ENCODE measurements around the gene ZFYVE9.
"Not testable (repeated sequence)": the region's sequence is repeated elsewhere in the genome, so short reads cannot be mapped to it uniquely, and the experiment has no call there.

Gene ZFYVE9

DNA sequence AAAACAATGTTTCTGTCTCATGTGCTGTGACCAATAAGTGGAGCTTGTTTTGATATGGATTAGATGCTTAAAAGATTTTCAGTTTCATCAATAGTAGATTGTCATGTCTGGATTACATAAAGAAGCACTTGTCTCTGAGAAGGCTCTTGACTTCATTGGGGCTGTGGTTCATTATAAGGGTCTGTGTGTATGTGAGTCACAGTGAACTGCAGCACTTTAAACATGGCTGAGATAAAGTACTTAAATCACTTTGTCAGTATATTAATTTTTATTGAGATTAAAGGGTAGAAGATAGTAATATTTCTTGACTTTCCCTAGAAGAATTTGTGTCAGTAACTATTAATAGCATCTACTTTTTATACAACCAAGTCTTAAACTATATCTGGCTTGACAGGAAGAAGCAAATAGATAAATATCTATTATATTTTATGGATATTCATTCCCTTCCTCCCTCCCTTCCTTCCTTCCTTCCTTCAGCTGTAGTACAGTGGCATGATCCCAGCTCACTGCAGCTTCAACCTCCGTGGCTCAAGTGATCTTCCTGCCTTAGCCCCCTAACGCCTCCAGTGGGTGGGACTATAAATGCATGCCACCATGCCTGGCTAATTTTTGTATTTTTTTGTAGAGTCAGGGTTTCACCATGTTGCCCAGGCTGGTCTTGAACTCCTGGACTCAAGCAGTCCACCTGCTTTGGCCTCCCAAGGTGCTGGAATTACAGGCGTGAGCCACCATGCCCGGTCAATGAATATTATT, 48.8 kb downstream of the ZFYVE9 start:
- DNase-seq (ENCODE audit: low read depth in 3 of 3), result no peak

DNA sequence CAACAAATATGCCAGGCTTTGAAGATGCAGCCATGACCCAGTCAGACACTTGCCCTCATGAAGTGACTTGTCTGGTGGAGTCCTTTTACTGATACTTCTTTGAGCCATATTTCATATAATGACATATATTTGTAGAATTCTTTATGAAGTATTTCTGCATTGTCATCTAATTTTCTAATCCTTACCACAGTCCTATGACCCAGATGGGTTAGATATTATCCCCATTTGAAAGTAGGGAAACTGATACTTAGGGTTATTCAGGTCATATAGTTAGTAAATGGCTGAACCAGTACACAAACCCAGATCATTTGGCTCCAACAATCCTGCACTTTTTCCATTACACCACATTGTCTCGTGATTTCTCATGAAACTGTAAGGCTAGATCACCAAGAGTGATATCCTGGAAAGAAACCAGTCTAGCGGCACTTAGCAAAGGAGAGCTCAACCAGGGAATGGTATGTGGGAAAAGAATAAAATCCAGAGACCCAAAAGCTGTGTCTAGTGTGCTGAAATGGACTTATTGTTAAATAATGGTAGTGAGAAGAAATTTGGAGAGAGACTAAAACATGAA, 49.6 kb downstream of the ZFYVE9 start:
- no peak for DNase-seq (ENCODE audit: low read depth in 3 of 3)

GRCh38 chr1:52192024-52192423, 50.1 kb downstream of the ZFYVE9 start:
- no peak for DNase-seq (ENCODE audit: low read depth in 3 of 3)

DNA sequence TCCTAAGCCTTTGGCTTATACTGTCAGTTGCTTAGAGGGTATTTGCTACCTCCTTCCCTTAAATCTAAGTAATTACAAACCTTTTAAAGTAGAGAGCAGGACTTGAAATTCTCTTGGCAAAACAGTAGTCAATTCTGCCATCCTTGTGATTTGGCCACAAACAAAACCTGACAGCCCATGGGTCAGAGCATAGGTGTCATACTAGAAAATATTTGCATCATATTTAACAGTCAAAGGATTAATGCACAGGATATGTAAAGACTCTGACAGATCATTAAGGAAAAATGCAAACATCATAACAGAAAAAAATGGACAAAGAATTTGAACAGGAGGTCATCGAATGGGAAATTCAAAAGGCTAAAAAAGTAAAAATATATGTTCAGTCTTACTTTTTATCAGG, 50.5 kb downstream of the ZFYVE9 start:
- DNase-seq (ENCODE audit: low read depth in 3 of 3), result no peak

DNA sequence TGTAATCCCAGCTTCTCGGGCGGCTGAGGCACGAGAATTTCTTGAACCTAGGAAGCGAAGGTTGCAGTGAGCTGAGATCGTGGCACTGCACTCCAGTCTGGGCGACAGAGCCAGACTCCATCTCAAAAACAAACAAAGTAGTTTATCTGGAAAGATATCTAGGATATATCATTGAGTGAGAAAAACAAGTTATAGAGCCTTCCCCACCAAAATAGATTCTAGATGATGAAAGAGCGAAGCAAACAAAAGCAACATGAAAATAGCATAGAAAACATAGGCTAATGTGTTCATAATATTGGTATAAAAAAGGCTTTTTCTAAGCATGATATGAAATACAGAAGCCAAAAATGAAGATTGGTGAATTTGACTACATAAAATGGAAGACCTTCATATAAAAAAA, 52.1 kb downstream of the ZFYVE9 start:
- DNase-seq (ENCODE audit: low read depth in 3 of 3), result no peak

GRCh38 chr1:52195161-52195560, 53.3 kb downstream of the ZFYVE9 start:
- no peak for DNase-seq (ENCODE audit: low read depth in 3 of 3)

DNA sequence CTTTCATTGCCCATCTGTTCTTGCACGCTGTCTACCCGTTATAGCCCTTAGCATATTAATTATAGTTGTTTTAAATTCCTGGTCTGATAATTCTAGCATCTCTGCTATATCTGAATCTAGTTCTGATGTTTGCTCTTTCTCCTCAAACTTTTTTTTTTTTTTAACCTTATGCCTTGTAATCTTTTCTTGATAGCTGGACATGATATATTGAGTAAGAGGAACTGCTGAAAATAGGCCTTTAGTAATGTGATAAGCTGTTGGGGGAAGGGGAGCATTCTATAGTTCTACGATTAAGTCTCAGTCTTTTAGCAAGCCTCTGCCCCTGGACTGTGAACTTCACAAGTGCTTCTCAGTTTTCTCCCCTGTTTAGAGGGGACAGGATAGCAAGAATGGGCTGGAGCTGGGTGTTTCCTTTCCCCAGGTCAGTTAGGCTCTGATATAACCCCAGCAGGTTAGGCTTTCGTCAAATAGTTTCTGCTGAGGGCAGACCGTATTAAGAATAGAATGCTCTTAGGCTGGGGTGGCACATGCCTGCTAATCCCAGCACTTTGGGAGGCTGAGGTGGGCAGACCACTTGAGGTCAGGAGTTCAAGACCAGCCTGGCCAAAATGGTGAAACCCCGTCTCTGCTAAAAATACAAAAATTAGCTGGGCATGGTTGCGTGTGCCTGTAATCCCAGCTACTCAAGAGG, 62.2 kb downstream of the ZFYVE9 start:
- DNase-seq (ENCODE audit: low read depth in 3 of 3), result no peak

GRCh38 chr1:52204696-52205095, 62.8 kb downstream of the ZFYVE9 start:
- no peak for DNase-seq (ENCODE audit: low read depth in 3 of 3)

DNA sequence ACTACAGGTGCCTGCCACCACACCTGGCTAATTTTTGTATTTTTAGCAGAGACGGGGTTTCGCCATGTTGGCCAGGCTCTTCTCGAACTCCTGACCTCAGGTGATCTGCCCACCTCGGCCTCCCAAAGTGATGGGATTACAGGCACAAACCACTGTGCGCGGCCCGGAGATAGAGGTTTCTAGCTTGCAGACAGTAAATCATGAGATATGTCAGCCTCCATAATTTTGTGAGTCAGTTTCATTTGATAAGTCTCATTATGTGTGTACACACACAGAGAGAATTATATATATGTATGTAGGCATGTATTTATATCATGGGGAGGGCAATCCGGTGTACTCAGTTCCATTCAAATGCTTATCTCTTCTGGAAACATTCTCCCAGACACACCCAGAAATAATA, 64.8 kb downstream of the ZFYVE9 start:
- DNase-seq (ENCODE audit: low read depth in 3 of 3), result not testable (repeated sequence)

GRCh38 chr1:52209429-52209828, 67.5 kb downstream of the ZFYVE9 start:
- no peak for DNase-seq (ENCODE audit: low read depth in 3 of 3)

- no peak for DNase-seq (ENCODE audit: low read depth in 3 of 3)
Measured at GRCh38 chr1:52210044-52210443, 68.2 kb downstream of the ZFYVE9 start.

- DNase-seq (ENCODE audit: low read depth in 3 of 3), result no peak
Measured at GRCh38 chr1:52216907-52217458, 75.1 kb downstream of the ZFYVE9 start.

DNA sequence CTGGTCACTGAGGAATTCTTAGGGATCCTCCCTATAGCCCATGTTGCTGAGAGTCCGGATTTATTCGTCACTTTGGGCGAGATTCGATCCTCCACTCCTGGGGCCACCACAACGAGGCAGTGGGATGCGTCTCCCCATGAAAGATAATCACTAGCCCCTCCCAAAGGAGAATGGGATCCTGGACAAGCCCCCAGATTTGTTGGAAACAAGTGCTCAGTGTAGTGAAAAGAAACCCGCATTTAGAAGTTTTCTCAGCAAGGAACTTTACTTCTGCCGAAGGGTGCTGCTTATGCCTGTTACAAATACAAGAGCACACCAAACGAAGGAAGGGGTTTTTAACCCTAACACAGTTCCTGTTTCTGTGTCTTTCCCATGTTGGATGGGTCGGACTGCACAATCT, 83.3 kb downstream of the ZFYVE9 start:
- DNase-seq (ENCODE audit: low read depth in 3 of 3), result no peak

DNA sequence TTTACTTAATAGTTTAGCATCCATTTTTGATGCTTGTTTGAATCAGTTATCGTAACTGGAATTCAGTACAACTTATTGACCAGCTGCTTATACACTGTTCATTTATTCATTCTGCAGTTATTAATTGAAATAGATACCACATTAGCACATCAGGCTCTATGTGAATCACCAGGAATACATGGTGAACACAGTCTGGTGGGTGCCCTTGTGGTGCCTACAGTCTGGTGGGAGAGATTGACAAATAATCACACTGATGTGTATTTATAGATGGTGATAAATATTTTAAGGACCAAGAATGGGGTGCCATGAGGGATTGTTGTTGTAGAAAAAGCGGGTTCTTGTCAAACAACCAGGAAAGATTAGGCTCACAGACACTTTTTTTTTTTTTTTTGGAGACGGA, 87.6 kb downstream of the ZFYVE9 start:
- DNase-seq (ENCODE audit: low read depth in 3 of 3), result no peak

GRCh38 chr1:52233463-52233862, 91.6 kb downstream of the ZFYVE9 start:
- no peak for DNase-seq (ENCODE audit: low read depth in 3 of 3)

- no peak for DNase-seq (ENCODE audit: low read depth in 3 of 3)
Measured at GRCh38 chr1:52234014-52234413, 92.1 kb downstream of the ZFYVE9 start.

DNA sequence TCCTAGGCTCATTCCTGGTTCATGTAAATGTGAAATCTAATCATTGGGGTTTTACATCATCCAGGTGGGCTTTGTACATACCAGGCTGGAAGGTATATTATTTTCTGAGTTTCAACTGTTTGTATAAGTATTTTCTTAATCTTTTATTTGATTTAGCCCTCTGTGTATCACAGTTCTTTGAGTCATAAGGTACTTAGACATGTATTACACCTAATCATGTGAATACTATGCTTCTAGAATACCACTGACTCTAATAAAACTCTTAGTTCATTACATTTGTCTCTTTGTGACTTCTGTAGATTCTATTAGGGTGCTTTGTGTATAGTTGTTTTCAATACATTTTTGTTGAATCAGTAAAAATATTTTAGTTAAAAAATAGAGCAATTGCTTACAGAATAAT, 92.8 kb downstream of the ZFYVE9 start:
- no peak for DNase-seq (ENCODE audit: low read depth in 3 of 3)

GRCh38 chr1:52235646-52236045, 93.8 kb downstream of the ZFYVE9 start:
- DNase-seq (ENCODE audit: low read depth in 3 of 3), result no peak

- DNase-seq (ENCODE audit: low read depth in 3 of 3), result no peak
Measured at GRCh38 chr1:52237430-52237829, 95.5 kb downstream of the ZFYVE9 start.

DNA sequence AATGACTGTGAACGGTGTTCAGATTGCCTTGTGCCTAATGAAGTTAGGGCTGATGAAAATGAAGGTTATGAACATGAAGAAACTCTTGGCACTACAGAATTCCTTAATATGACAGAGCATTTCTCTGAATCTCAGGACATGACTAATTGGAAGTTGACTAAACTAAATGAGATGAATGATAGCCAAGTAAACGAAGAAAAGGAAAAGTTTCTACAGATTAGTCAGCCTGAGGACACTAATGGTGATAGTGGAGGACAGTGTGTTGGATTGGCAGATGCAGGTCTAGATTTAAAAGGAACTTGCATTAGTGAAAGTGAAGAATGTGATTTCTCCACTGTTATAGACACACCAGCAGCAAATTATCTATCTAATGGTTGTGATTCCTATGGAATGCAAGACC, 96.6 kb downstream of the ZFYVE9 start:
- no peak for DNase-seq (ENCODE audit: low read depth in 3 of 3)

DNA sequence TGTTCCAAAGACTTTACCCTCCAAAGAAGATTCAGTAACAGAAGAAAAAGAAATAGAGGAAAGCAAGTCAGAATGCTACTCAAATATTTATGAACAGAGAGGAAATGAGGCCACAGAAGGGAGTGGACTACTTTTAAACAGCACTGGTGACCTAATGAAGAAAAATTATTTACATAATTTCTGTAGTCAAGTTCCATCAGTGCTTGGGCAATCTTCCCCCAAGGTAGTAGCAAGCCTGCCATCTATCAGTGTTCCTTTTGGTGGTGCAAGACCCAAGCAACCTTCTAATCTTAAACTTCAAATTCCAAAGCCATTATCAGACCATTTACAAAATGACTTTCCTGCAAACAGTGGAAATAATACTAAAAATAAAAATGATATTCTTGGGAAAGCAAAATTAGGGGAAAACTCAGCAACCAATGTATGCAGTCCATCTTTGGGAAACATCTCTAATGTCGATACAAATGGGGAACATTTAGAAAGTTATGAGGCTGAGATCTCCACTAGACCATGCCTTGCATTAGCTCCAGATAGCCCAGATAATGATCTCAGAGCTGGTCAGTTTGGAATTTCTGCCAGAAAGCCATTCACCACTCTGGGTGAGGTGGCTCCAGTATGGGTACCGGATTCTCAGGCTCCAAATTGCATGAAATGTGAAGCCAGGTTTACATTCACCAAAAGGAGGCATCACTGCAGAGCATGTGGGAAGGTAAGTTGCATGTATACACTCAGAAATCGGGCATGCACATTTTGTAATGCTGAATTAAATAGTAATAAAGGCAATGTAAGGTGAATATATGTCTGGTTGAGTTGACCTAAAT, 97.2 kb downstream of the ZFYVE9 start:
- DNase-seq (ENCODE audit: low read depth in 3 of 3), result no peak

DNA sequence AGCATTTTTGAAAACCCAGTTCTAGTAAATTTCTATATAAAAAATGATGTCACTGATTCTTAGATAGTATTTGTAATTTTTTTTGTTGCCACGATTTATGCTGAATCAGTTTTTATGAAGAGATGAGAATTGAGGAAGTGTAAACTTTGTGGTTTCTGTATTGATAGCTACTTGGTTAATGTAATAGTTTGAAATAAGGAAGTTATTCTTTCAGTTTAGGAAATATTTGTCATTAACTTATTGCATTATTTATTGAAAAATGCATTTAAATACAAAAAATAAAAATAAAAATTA, 97.8 kb downstream of the ZFYVE9 start:
- DNase-seq (ENCODE audit: low read depth in 3 of 3), result no peak

Data from stimulated activated CD4-positive, alpha-beta T cell treated with anti-CD3 and anti-CD28 coated beads, TNF-alpha, amount 100 ng/mL, for 48 hours (primary cell).